Omental fat pad (tissue), 4 donors: ENCODE measurements around the gene SIX3. TPM values are rescaled to one million over a fixed set of nuclear protein-coding genes. Genes with fewer than 3 reads are reported as not detected.

Source experiments
- ATAC-seq: fragments of 150-250 bp; one replicate; pipeline ENCODE4 v1.9.1; 2016; ENCODE audit warnings: mild to moderate bottlenecking, moderate library complexity; ENCODE audit not compliant: low FRiP score
- DNase-seq: peaks from one replicate; pipeline ENCODE4 v3.0.0-alpha.2; 2019; ENCODE audit warnings: low spot score
- CTCF ChIP-seq, 3 donors: fragments of 450-650 bp; IDR thresholded peaks; one replicate each; pipeline ENCODE4 v1.5.1; 2016 to 2017; ENCODE audit warnings: antibody characterized with exemption in 3 of 3, mild to moderate bottlenecking in 3 of 3, moderate library complexity in 2 of 3
- total RNA-seq, 4 donors: library from RNA; depleted of rRNA; stranded (reverse); fragments of >200 nt; gene quantifications; one replicate each; pipeline ENCODE4 v1.1.0, GENCODE V29; 2016

SIX3 gene
- total RNA-seq, 4 donors from 2014 or later: not detected

- TF ChIP-seq CTCF (IDR thresholded peaks at IDR 0.05): no peak
- ATAC-seq: no peak
- no peak for DNase-seq
These were observed 6.3 kb upstream of the SIX3 start for GRCh38 chr2:44934983-44935728.

- no peak for ATAC-seq
- no peak for DNase-seq
- no peak for TF ChIP-seq CTCF (IDR thresholded peaks at IDR 0.05)
These were observed 5.8 kb upstream of the SIX3 start for GRCh38 chr2:44935729-44936098.

GRCh38 chr2:44936275-44936674 lies 5.2 kb upstream of the SIX3 start:
- ATAC-seq: no peak
- no peak for TF ChIP-seq CTCF (IDR thresholded peaks at IDR 0.05)
- no peak for DNase-seq

- DNase-seq: no peak
- no peak for TF ChIP-seq CTCF (IDR thresholded peaks at IDR 0.05)
- ATAC-seq: no peak
These were observed 4.5 kb upstream of the SIX3 start for GRCh38 chr2:44936715-44937687.

- TF ChIP-seq CTCF (IDR thresholded peaks at IDR 0.05): no peak
- ATAC-seq (no peak), DNase-seq (no peak)
These were observed 3.7 kb upstream of the SIX3 start for GRCh38 chr2:44937688-44938240.

GRCh38 chr2:44938287-44939105 lies 3.0 kb upstream of the SIX3 start:
- no peak for ATAC-seq
- no peak for DNase-seq
- no peak for TF ChIP-seq CTCF (IDR thresholded peaks at IDR 0.05)
